ENCODE data around the gene DGCR6L.
"Not testable (repeated sequence)": the region's sequence is repeated elsewhere in the genome, so short reads cannot be mapped to it uniquely, and the experiment has no call there.

GRCh38 chr22:20360866-20361751, 41.2 kb upstream of the DGCR6L start:
- TF ChIP-seq POLR2A, CTCF, POLR2AphosphoS5 (IDR thresholded peaks at IDR 0.05): not testable (repeated sequence)

Measured in breast epithelium (tissue), 3 donors.